HPDE6-E6E7 (cell line): ENCODE data around the gene METAP1D.
"Not testable (repeated sequence)": the region's sequence is repeated elsewhere in the genome, so short reads cannot be mapped to it uniquely, and the experiment has no call there.

ENCODE experiments used
- DNase-seq: peaks from one replicate; pipeline ENCODE4 v3.0.0; 2011; ENCODE audit warnings: missing footprints; ENCODE audit errors: extremely low spot score

METAP1D gene

DNA sequence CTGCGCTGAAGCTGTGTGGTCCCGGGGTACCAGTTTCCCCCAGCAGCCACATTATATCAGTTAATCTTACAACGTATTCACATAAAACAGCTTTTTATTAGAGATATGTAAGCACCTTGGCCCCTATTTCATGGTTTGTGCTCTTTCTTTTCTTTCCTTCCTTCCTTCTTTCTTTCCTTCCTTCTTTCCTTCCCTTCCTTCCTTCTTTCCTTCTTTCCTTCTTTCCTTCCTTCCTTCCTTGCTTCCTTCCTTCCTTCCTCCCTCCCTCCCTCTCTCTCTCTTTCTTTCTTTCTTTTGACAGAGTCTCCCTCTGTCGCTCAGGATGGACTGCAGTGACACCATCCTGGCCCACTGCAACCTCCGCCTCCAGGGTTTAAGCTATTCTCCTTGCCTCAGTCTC lies 3.7 kb upstream of the METAP1D start:
- DNase-seq: no peak

DNA sequence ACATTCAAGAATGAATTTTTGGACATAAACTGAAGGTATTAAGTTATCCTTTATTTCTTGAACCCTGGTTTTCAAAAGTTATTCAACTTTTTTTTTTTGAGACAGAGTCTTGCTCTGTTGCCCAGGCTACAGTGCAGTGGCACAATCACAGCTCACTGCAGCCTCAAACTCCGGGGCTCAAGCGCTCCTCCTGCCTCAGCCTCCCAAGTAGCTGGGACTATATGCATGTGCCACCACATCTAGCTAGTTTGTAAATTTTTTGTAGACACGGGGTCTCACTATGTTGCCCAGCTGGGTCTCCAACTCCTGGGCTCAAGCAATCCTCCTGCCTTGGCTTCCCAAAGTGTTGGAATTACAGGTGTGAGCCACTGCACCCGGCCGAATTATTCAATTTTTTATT lies 2.7 kb upstream of the METAP1D start:
- not testable (repeated sequence) for DNase-seq

DNA sequence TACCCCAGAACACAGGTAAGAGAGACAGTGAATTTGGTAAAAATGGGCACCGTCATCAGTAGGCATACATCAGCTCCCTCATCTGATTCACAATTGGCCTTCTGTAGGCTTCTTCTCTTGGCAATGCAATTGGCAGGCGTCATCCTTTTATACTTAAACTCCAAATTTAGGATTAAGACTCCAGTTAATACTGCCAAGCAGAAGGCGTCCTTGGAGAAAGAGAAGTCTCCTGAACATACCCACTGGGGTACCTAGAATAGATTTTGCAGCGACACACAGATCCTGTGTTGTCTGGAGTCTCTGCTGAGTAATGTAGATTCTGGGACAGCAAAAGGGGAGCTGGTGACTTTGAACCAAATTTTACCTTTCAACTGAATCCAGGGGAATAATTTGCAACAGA lies 592 bp upstream of the METAP1D start:
- DNase-seq: peak; percentile 4

DNA sequence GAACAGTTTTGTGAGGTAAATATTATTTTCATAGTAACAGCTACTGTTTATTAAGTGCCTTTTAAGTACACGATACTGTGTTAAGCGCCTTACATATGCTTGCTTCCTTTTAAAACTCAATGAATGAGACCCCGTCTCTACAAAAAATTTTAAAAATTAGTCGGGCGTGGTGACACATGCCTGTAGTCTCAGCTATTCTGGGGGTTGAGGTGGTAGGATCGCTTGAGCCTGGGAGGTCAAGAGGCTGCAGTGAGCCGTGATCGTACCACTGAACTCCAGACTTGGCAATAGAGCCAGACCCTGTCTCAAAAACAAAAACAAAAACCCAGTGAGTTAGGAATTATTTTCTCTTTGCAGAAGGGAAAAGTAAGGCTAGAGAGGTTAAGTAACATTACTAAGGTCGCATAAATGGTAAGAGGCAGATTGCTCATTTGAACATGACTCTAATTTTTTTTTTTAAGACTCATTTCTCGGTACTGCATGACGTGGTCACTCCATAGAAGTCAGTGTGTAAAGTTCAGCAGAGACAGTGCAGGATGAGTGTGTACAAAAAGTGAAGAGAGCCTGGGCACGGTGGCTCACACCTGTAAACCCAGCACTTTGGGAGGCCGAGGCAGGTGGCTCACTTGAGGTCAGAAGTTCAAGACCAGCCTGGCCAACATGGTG lies 1.1 kb downstream of the METAP1D start:
- DNase-seq: no peak

DNA sequence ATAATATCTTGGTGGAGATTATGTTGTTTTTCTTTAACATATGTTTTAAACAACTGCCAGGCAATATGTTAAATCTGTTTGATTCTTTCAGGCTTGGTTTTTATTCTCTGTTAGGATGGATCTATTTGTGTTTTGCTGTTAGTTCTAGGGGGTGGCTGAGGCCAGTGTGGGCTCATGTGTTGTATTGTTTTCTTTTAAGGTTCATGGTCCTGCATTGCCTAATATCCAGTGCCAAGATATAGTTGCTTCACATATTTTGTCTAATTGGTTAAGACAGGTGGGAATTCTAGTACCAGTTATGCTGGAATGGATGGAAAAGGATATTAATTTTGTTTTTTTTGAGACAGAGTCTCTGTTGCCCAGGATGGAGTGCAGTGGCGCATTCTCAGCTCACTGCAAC lies 7.6 kb downstream of the METAP1D start:
- DNase-seq: no peak

DNA sequence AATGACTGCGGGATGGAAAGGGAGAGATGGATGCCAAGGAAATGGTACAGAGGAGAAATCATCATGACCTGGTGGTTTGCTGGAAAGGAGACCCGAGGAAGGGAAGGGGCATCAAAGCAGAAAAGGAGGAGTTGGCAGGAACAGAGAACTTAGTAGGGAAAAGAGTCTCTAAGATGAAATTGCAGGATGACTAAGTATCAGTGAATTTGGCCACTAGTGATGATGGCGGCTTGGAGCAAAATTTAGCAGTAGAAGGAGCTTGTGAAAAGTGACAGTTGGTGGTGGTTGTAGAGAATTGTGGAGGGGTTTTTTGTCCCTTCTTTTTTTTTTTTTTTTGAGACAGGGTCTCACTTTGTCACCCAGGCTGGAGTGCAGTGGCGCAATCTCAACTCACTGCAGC lies 10.1 kb downstream of the METAP1D start:
- no peak for DNase-seq

DNA sequence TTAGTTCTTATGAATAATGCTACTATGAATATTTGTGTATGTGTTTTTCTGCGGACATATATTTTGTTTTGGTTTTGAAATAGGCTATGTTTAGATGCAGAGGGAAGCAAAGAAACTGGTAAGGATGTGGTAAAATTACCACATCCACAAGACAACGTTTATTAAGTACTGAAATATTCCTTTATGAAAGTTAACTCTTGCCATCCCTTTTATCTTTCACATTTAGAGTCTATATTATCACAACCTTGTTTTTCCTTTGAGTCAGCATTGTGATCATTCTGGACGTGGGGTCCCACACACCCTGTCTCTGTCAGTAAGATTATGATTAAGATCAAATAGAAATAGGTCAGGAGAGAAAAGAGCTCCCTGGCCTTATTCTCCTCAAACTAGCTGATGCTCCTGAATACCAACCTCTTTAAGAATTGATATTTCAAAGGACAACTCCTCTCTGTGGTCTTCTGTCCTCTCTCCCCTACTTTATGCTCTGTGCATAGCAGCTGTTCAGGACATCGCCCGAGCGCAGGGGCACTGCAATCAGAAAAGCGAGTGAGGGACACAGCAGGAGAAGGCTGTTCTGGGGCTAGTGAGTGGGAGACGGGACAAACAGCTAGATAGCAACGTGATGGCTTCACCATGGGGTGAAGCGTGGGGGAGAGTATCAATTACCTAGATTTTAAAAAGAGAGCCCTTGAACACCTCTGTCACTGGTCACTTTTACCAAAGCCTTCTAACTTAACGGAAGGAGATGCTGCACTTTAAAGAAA lies 12.2 kb downstream of the METAP1D start:
- DNase-seq: no peak

DNA sequence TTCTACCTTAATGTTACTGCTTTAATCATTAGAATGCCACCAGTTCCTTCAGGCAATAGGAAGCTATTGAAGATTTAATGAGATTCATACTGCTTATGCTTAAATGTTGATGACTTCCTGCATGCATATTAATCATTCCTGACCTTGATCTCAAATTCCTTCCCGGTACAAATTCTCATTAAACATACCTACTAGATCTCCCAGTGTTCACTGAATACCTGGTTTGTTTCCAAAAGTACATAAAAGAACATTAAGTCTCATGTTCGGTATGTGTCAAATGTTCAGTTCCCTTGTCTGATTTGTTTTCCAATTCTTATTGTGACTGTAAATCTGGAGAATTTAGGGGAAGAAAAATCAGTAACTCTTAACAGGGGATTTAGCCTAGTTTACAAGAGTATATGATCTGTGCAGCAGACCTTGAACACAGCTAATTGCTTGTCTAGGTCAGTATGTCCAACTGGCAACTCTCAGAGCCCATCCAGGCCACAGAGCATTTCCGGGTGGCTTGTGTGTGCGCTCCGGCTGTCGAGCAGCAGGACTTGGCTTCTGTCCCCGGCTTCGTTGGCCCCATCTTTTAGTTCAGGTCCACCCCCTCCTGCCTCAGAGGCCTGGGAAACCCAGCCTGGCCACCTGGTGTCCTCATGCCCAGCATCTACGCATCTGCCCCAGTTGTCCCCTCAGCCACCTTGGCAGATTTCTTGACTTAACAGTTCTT lies 13.1 kb downstream of the METAP1D start:
- no peak for DNase-seq

DNA sequence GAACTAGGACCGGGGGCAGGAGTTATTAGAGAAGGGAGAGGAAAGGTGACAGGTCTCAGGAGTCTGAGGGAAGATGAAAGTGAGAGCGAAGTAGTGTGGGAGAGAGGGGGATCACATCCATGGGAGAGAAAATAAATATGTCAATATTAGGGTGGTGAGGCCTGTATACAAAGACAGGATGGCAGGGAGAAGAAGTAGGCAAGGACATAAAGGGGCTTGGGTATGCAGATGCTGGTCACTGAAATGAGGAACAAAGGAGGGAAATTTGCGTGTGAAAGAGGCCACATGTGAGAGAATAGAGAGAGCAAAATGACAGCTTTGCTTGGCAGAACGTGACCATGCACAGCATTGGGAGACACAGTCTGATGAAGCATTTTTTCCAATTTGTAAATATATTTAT lies 13.6 kb downstream of the METAP1D start:
- no peak for DNase-seq

DNA sequence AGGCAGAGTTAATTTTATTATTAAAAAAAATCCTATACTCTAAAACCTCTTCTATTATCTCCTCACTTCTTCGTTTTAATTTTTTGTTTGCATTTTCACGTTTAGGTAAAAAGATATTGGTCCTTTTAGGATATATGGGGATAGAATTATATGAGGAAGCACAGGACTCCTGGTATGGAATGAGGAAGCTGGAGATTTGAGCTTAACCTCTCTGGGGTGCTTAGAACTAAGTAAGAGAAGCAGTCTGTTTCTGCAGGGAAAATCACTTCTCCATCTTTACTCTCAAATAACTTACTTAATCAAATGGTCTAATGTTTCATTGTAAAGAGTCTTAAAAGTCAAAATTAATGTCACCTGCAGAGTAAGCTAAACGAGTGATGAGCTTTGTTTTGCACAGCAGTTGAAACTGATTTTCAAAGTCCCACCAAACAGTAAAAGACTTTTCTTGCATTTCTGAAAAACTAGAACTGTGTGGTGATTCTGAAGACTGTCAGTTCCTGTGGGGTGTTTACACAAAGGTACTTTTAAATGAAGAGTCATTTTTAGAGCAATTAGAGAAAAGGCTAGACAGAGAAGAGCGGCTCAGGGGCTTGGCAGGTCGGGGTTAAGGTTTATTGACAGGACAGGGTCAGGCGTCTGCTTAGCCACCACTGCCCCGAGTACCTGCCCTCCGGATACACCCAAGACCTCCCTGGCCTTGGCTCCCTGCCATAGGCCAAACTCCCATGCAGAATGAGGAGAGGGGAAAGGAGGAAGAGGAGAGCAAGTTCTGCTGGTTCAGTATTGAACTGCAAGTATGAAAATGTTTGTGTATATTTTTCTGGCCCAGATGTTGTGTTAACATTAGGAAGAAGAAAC lies 21.6 kb downstream of the METAP1D start:
- DNase-seq: no peak

DNA sequence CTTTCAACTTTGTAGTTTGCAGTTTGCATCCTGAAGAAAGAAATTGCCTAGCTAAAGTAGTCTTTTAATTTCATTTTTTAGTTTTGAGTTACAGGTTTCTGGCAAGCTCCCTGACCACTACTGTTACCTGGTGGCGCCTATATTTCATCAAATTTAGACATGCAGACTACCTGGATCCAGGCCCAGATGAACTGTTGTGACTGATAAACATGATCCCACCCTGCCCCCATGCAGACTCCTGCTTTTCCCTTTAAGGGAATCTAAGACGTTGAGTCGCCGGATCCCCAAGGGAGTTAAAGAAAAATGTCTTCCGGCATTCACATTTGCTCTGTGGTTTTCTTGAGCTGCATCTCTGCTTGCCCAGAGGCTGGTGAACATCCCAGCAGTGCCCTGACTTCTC lies 22.2 kb downstream of the METAP1D start:
- no peak for DNase-seq

DNA sequence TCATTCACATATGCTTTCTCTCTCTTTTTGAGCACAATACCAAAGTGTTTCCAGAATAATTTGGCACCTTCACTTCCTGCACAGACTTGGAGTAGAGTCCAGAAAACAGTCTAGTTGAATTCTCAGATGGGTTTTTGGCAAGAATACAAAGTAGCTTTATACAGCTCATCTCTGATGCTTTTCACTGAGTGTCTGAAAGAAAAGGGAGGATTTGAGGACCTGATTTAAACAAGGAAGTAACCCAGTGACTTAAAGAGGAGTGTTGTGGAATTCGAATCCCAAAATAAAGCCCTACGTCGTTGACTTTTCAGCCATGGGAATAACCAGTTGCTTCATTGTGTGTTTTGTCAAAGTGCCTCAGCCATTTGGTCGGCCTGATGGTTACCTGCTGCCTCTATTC lies 31.8 kb downstream of the METAP1D start:
- no peak for DNase-seq

DNA sequence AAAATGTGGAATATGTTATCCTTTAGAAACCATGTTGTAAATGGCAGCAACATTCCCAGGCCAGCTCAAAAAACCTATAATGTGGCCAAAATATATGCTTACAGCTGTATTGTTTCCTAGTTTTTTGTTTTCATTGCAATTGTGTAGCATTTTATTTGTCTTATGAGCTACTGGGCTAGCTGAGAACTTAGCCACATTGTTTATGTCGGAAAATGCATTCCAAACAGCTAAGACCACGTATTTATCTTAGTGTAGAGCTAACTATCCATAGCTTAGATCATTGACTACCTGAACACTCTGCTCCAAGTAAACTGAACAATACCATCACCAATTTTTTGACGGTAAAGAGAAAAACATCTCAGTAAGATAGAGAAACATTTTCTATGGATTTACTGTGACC lies 38.4 kb downstream of the METAP1D start:
- DNase-seq: no peak

DNA sequence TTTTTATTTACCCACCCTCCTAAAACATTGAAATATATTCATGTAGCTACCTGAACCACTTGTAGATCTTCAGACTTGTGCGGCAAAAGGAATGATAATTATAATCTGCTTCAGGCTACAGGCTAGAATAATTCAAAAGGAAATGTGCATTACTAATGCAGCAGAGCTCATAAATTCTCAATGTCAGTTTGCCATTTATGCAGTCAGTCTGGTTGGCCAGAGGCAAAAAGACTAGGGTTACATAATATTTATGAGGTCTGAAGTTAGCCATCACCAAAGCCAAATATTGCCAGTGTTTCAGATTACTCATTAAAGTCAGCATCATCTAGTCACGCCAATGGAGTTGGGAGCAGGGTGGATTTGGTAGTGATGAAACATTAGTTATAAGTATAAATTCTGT lies 38.9 kb downstream of the METAP1D start:
- peak; percentile 7 for DNase-seq

DNA sequence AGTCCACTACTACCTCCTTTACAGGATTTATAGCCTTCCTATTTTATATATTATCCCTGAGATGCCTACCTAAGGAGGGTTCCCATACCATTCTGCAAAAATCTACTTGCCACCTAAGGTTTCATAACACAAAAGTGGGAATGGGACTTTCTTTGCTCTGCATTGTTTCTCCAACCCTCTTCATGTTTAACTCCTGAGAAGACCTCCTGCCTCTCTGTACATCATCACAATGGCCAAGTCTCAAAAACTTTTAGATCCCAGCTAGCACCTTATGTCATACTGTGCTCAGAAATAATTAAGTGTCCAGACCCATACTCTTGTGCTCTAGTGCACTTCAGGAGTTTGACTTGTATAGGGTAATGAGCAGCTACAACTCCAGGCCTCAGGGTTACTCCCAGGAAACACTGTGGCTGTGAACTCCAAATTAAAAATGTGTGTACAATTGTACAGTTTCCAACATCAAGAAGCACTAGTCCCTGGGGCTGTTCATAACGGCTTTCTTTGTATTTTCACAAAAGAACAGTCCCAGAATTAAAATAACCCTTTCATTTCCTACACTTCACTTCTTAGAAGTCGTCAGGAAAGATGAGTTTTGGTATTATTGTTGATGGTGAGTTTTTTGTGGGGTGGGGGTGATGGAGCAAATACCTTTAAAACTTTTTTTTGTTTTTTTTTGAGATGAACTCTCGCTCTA lies 39.4 kb downstream of the METAP1D start:
- no peak for DNase-seq

DNA sequence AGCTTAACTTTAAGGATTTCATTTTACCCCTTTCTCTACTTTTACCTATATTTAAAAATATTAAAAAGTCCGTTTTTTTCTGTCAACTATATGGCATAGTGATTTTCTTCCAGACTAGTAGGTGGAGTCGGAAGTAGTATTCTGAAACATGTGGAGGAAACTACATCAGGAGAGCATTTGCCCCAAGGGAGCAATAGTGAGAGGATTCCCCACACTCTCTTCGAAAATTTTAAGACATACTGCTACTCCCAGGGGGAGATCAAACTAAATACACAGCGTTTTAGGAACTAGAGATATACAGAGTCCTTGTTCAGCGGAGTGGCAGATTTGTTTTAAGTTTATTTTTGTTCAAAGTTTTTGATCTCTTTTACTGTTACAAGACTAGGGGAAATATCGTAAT lies 40.6 kb downstream of the METAP1D start:
- DNase-seq: no peak

DNA sequence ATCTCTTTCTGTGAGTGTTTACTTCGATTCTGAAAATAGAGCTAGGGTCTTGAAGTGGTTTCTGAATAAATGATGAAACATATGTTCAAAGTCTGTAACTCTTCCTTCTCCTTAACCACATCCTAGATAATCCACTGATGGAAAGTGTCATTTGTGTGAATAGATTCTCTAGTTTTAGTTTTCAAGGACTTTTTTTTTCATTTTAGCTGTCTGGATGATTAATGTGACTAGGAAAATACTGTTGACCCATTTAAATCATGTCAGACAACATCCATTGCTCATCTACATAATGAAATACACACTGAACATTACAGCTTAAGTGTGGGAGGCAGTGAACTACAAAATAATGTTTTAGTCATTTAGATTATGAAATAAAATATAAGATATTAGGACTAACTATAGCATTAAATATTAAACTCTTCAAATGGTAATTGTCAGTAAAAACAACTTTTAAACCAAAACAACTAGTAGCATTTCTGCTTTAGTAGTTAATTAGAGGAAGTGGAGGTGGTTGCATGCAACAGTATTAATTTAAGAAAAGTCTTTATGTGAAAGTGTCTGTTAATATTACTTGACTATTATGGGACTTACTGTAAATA lies 46.4 kb downstream of the METAP1D start:
- DNase-seq: no peak

DNA sequence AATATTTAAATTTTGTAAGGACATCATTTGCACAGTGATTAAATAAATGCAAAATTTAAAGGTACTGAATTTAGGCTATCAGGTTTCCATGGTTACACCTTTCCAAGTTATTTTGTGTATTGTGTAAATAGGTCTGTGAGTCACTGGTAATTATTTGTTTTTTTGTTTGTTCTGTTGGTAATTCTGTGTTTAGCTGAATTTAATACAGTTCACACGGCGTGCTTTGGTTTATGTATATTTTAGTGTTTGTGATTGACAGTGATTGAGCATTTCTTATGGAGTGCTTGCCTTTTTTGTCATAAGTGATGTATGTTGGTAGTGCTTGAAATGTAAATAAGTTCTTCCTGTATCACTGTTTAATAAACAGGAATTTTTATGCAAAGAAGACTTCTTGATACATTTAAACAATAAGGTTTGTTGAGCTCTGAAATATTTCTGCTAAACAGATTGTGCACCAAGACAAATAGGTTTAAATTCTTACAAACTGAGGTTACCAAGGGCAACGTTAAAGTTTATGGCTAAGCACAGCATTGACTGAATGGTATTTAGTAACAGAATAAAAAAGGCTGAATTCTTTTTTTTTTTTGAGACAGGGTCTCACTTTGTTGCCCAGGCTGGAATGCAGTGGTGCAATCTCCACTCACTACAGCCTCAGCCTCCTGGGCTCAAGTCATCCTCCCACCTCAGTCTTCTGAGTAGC lies 47.3 kb downstream of the METAP1D start:
- DNase-seq: no peak

DNA sequence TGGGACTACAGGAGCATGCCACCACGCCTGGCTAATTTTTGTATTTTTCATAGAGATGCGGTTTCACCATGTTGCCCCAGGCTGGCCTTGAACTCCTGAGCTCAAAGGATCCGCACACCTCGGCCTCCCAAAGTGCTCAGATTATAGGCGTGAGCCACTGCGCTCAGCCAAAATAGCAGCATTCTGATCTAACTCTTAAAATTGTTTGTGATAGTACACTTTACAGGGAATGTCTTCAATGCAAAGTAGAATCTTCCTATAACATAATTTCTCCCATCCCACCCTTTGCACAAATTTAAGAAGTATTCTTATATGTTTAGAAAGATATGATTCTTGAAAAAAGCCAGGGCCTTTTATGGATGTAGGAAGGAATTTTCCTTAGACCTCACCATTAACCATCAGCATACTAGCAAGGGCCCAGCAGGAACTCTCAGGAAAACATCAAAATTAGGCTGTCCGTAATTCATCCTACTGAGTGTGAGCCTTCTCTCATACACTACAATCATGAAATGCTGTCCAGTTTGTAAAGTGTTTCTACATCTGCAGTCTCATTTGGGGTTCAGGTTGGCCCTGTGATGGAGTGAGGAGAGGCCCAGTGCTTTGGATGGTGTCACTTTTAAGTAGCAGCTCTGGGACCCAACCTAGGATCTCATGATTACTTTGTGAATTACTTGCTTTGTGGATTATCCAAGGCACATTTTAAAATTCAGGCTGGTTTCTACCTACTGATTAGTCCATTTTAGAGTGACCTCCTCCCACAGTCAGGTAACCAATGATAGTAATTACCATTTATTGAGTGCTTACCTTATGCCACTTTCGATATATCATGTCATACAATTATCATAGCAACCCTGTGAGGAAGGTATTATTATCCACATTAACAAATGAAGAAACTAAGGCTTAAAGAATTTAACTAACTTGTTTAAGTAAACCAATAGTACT lies 48.1 kb downstream of the METAP1D start:
- no peak for DNase-seq
